ENCODE measurements around the gene IGSF9.

DNA sequence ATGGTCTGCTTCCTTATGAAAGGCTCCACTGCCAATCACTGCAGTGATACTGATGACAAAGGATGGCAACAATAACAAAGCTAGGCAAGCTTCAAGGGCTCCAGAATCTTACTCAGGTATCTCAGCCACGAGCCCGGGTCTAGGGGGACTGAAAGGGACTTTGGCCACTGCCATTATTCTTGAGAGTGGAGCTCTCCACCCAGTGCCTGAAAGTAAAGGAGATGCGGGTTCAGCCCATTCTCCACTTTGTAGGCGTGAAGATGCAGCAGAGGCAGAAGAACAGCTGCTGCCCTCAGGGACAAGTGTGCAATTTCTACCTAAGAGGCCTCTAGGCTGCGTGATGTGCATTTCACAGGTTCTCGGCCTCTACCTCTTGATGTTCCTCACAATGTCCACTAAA lies 40.1 kb upstream of the IGSF9 start:
- TF ChIP-seq EZH2 (IDR thresholded peaks at IDR 0.05; ENCODE audit: borderline replicate concordance, control insufficient read depth, low read depth, low read length) (no peak), RCOR1 (conservative IDR thresholded peaks at IDR 0.05; ENCODE audit: low read depth, low read length) (no peak), NR2C2 (IDR thresholded peaks at IDR 0.05; ENCODE audit: borderline replicate concordance, control insufficient read depth, insufficient read length, low read depth) (no peak), YY1 (IDR thresholded peaks at IDR 0.05; ENCODE audit: low read depth, low read length) (no peak)
- TF ChIP-seq, protein P1, sequence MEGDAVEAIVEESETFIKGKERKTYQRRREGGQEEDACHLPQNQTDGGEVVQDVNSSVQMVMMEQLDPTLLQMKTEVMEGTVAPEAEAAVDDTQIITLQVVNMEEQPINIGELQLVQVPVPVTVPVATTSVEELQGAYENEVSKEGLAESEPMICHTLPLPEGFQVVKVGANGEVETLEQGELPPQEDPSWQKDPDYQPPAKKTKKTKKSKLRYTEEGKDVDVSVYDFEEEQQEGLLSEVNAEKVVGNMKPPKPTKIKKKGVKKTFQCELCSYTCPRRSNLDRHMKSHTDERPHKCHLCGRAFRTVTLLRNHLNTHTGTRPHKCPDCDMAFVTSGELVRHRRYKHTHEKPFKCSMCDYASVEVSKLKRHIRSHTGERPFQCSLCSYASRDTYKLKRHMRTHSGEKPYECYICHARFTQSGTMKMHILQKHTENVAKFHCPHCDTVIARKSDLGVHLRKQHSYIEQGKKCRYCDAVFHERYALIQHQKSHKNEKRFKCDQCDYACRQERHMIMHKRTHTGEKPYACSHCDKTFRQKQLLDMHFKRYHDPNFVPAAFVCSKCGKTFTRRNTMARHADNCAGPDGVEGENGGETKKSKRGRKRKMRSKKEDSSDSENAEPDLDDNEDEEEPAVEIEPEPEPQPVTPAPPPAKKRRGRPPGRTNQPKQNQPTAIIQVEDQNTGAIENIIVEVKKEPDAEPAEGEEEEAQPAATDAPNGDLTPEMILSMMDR (IDR thresholded peaks at IDR 0.05 in 2 of 3, conservative IDR thresholded peaks at IDR 0.05 in 1 of 3; ENCODE audit: control insufficient read depth in 2 of 3, extremely low read depth in 1 of 3, insufficient read depth in 1 of 3, low read depth in 3 of 3, low read length in 3 of 3): no peak
